ENCODE data around the gene IRAK1.

IRAK1 gene

GRCh38 chrX:153971124-153971449 is 48.6 kb downstream of the IRAK1 start:
- DNase-seq (ENCODE audit: low read depth in 2 of 2) = peak; percentile 60 to 69

GRCh38 chrX:153970357-153971123 is 49.2 kb downstream of the IRAK1 start:
- no peak for DNase-seq (ENCODE audit: low read depth in 2 of 2)

GRCh38 chrX:153969904-153970356 is 49.8 kb downstream of the IRAK1 start:
- no peak for DNase-seq (ENCODE audit: low read depth in 2 of 2)

GRCh38 chrX:153969125-153969903 is 50.4 kb downstream of the IRAK1 start:
- no peak for DNase-seq (ENCODE audit: low read depth in 2 of 2)

GRCh38 chrX:153968754-153969124 is 51.0 kb downstream of the IRAK1 start:
- no peak for DNase-seq (ENCODE audit: low read depth in 2 of 2)

GRCh38 chrX:153968255-153968654 is 51.4 kb downstream of the IRAK1 start:
- no peak for DNase-seq (ENCODE audit: low read depth in 2 of 2)

- no peak for DNase-seq (ENCODE audit: low read depth in 2 of 2)
Observed at GRCh38 chrX:153967536-153968224, 52.0 kb downstream of the IRAK1 start.

GRCh38 chrX:153966841-153967535 is 52.7 kb downstream of the IRAK1 start:
- DNase-seq (ENCODE audit: low read depth in 2 of 2) = no peak

GRCh38 chrX:153966283-153966688 is 53.4 kb downstream of the IRAK1 start:
- no peak for DNase-seq (ENCODE audit: low read depth in 2 of 2)

- DNase-seq (ENCODE audit: low read depth in 2 of 2) = no peak
Observed at GRCh38 chrX:153965406-153965805, 54.3 kb downstream of the IRAK1 start.

GRCh38 chrX:153964105-153964504 is 55.6 kb downstream of the IRAK1 start:
- DNase-seq (ENCODE audit: low read depth in 2 of 2) = no peak

- DNase-seq (ENCODE audit: low read depth in 2 of 2) = no peak
Observed at GRCh38 chrX:153963546-153963945, 56.2 kb downstream of the IRAK1 start.

- DNase-seq (ENCODE audit: low read depth in 2 of 2) = no peak
Observed at GRCh38 chrX:153961292-153961691, 58.4 kb downstream of the IRAK1 start.

GRCh38 chrX:153960786-153961185 is 58.9 kb downstream of the IRAK1 start:
- no peak for DNase-seq (ENCODE audit: low read depth in 2 of 2)
